Adrenal gland (tissue), 12 donors: ENCODE results near the gene CPNE4. TPM values are rescaled to one million over a fixed set of nuclear protein-coding genes. Genes with fewer than 3 reads are reported as not detected.

Experiments
- DNase-seq, 7 donors: peaks; one replicate each; pipeline ENCODE4 v3.0.0-alpha.2; 2019 to 2020
- H3K27ac ChIP-seq, 5 donors: fragments of 200-600 bp; sonication (generic) in 4 of 5; 1 replicate in 3 of 5; 2 replicates in 2 of 5; pipeline versions ENCODE4 v1.5.1 to v1.8.0; 2016 to 2020; ENCODE audit warnings: mild to moderate bottlenecking in 1 of 5
- H3K27me3 ChIP-seq: fragments of 200-600 bp; 2 replicates; pipeline ENCODE4 v1.8.0; 2021
- H3K36me3 ChIP-seq, 2 donors: fragments of 200-600 bp; replicated peaks in 1 of 2; 1 replicate in 1 of 2; 2 replicates in 1 of 2; pipeline versions ENCODE4 v1.5.1 to v1.8.0; 2018 to 2022
- H3K4me1 ChIP-seq, 2 donors: fragments of 200-600 bp; replicated peaks in 1 of 2; 1 replicate in 1 of 2; 2 replicates in 1 of 2; pipeline versions ENCODE4 v1.5.1 to v1.8.0; 2018 to 2021
- H3K4me3 ChIP-seq, 4 donors: fragments of 200-600 bp; sonication (generic) in 3 of 4; one replicate each; pipeline ENCODE4 v1.5.1; 2016 to 2018
- H3K9me3 ChIP-seq, 3 donors: fragments of 200-600 bp; sonication (generic) in 1 of 3; replicated peaks in 1 of 3; 1 replicate in 2 of 3; 2 replicates in 1 of 3; pipeline versions ENCODE4 v1.5.1 to v1.8.0; 2016 to 2021
- CTCF ChIP-seq, 6 experiments: fragments of 450-650 bp in 4 of 6; fragments of 200-600 bp in 2 of 6; sonication (generic) in 1 of 6; IDR thresholded peaks; 1 replicate in 5 of 6; 2 replicates in 1 of 6; pipeline versions ENCODE4 v1.5.1 to v1.8.0; 2016 to 2021; ENCODE audit warnings: antibody characterized with exemption in 6 of 6, mild to moderate bottlenecking in 2 of 6, moderate library complexity in 1 of 6
- POLR2A ChIP-seq, 2 donors: fragments of 450-650 bp; IDR thresholded peaks; one replicate each; pipeline ENCODE4 v1.6.1; 2017; ENCODE audit warnings: antibody characterized with exemption in 2 of 2, mild to moderate bottlenecking in 2 of 2, moderate library complexity in 1 of 2
- WGBS, 4 donors: extraction: QIAGEN DNeasy Blood & Tissue Kit in 2 of 4; methylation state at CpG; one replicate each; pipeline versions ENCODE4 v1.1.5 to v1.1.7; 2013 to 2017; 5-methylcytosine and 5-hydroxymethylcytosine counted together
- intact Hi-C, 2 donors: fragments of 100-400 bp; cut with DNase I; formaldehyde crosslinking; loops; one replicate each; pipeline versions ENCODE4 v1.14.1 to v1.15.0; 2022 to 2023
- polyA plus RNA-seq, 3 donors: library from polyadenylated mRNA; stranded (reverse); fragments of 200-250 nt in 2 of 3; fragments of 350-450 nt in 1 of 3; fragmentation: Illumina TruSeq in 1 of 3; extraction: RNeasy Lipid Tissue Mini Kit (QIAGEN cat#74804) in 1 of 3; gene quantifications; one replicate each; pipeline ENCODE4 v1.2.3, GENCODE V29; 2013 to 2014
- total RNA-seq, 9 donors: library from RNA; depleted of rRNA in 4 of 9; stranded (reverse); fragments of >200 nt in 4 of 9; fragments of 120-200 nt in 1 of 9; fragmentation: NEBNext Ultra II Directional in 1 of 9; extraction: Animal tissue kit (Norgen Biotek cat#: 25700) in 1 of 9; gene quantifications; one replicate each; pipeline versions ENCODE4 v1.1.0 to v1.2.4, GENCODE V29; 2013 to 2023
- donor health status: healthy with polysubstance abuse.
- donor health status: Bipolar disorder and iron deficiency.
- donor health status: DM: yes; HTN: yes; CAD: no.
- donor health status: DM: no; HTN: no; CAD: no.
- donor health status: DM: no; HTN: no; CAD: no.
- donor health status: DM: yes; HTN: yes; CAD: no.

Gene CPNE4
- total and polyA plus RNA-seq, 12 donors = 0.11 to 7.5 (median 0.59) TPM

- DNase-seq = no peak
- Histone ChIP-seq H3K36me3 (no peaks in the 10 kb centered on the region), H3K4me3 (no peak overlapping the region), H3K27ac (no peak overlapping the region), H3K27me3 (no peaks in the 10 kb centered on the region), H3K9me3 (no peaks in the 10 kb centered on the region), H3K4me1 (no peaks in the 10 kb centered on the region)
- TF ChIP-seq POLR2A (IDR thresholded peaks at IDR 0.05) (no peak), CTCF (IDR thresholded peaks at IDR 0.05) (no peak)
- intact Hi-C loops = no loop called here
Observed at GRCh38 chr3:131708241-131708640, 326.6 kb downstream of the CPNE4 start.

GRCh38 chr3:131705558-131706051 is 329.2 kb downstream of the CPNE4 start:
- H3K4me3 ChIP-seq = no peak overlapping the region
- H3K27me3 ChIP-seq = no peaks in the 10 kb centered on the region
- H3K9me3 ChIP-seq = no peaks in the 10 kb centered on the region
- 59 to 63% (median 62%) methylated on average over 3 of the region's 3 CpGs for WGBS, 4 donors
- H3K4me1 ChIP-seq = no peaks in the 10 kb centered on the region
- DNase-seq = no peak
- intact Hi-C loops = no loop called here
- no peaks in the 10 kb centered on the region for H3K36me3 ChIP-seq
- TF ChIP-seq CTCF (IDR thresholded peaks at IDR 0.05) (no peak), POLR2A (IDR thresholded peaks at IDR 0.05) (no peak)
- H3K27ac ChIP-seq = no peak overlapping the region

GRCh38 chr3:131705099-131705498 is 329.7 kb downstream of the CPNE4 start:
- TF ChIP-seq POLR2A (IDR thresholded peaks at IDR 0.05) (no peak), CTCF (IDR thresholded peaks at IDR 0.05) (no peak)
- no peaks in the 10 kb centered on the region for H3K27me3 ChIP-seq

GRCh38 chr3:131704098-131704497 is 330.7 kb downstream of the CPNE4 start:
- 48 to 68% (median 64%) methylated on average over 2 of the region's 2 CpGs for WGBS, 4 donors
- intact Hi-C loops = no loop called here

More at GRCh38 chr3:131705099-131705498, 329.7 kb downstream of the CPNE4 start:
- Histone ChIP-seq H3K9me3 (no peaks in the 10 kb centered on the region), H3K4me1 (no peaks in the 10 kb centered on the region), H3K36me3 (no peaks in the 10 kb centered on the region), H3K4me3 (no peak overlapping the region), H3K27ac (no peak overlapping the region)
- 16 to 43% (median 35%) methylated on average over 1 of the region's 1 CpG for WGBS, 4 donors
- no peak for DNase-seq
- intact Hi-C loops = no loop called here

More at GRCh38 chr3:131704098-131704497, 330.7 kb downstream of the CPNE4 start:
- DNase-seq = no peak
- Histone ChIP-seq H3K4me3 (no peak overlapping the region), H3K27ac (no peak overlapping the region), H3K9me3 (no peaks in the 10 kb centered on the region), H3K27me3 (no peaks in the 10 kb centered on the region), H3K36me3 (no peaks in the 10 kb centered on the region), H3K4me1 (no peaks in the 10 kb centered on the region)
- TF ChIP-seq POLR2A (IDR thresholded peaks at IDR 0.05) (no peak), CTCF (IDR thresholded peaks at IDR 0.05) (no peak)
